IMR-90 (cell line): ENCODE results near the gene LGALS14. TPM values are rescaled to one million over a fixed set of nuclear protein-coding genes. Genes with fewer than 3 reads are reported as not detected.

ENCODE experiments used
- ATAC-seq: fragments of 200-7000 bp; cut with Tn5 transposase; 2 replicates; pipeline ENCODE4 v1.9.1; 2020; ENCODE audit warnings: low read depth, mild to moderate bottlenecking, moderate library complexity
- BruUV-seq: library from RNA; stranded (reverse); fragments of 400-500 nt; replicated peaks from 2 replicates; lab custom pipeline; 2021; lab: Mats Ljungman, UMichigan
- CTCF ChIA-PET: fragments of 300-600 bp; formaldehyde crosslinking; extraction: SDS; loops from one replicate; lab custom pipeline; 2021; ENCODE audit warnings: antibody characterized with exemption; lab: Yijun Ruan, JAX
- POLR2A ChIA-PET: fragments of 300-600 bp; sonication (Branson Sonifier 250); formaldehyde crosslinking; loops from one replicate; lab custom pipeline; 2022; ENCODE audit warnings: antibody characterized with exemption; ENCODE audit not compliant: unreplicated experiment; lab: Charles Lee
- DNase-seq: peaks from one replicate; pipeline ENCODE4 v3.0.0; 2013
- H2AFZ ChIP-seq: replicated peaks from 2 replicates; pipeline ENCODE3; 2013; ENCODE audit warnings: low read length, mild to moderate bottlenecking; ENCODE audit not compliant: poor library complexity
- H2AK5ac ChIP-seq: 2 replicates; pipeline ENCODE4 v1.6.1; 2013; ENCODE audit warnings: low read depth, low read length, inconsistent platforms
- H2AK9ac ChIP-seq: replicated peaks from 2 replicates; pipeline ENCODE3; 2013; ENCODE audit warnings: mild to moderate bottlenecking, low read depth, low read length, moderate library complexity; ENCODE audit not compliant: poor library complexity
- H2BK120ac ChIP-seq: 2 replicates; pipeline ENCODE4 v1.6.1; 2013; ENCODE audit warnings: low read depth, low read length, inconsistent platforms
- H2BK15ac ChIP-seq: 3 replicates; pipeline ENCODE4 v1.6.1; 2013; ENCODE audit warnings: low read depth, low read length, inconsistent platforms
- H2BK20ac ChIP-seq: 2 replicates; pipeline ENCODE4 v1.6.1; 2013; ENCODE audit warnings: low read depth, mild to moderate bottlenecking, inconsistent platforms, low read length, moderate library complexity
- H2BK5ac ChIP-seq: 2 replicates; pipeline ENCODE4 v1.6.1; 2013; ENCODE audit warnings: mild to moderate bottlenecking, low read depth, low read length, inconsistent platforms; ENCODE audit not compliant: poor library complexity, severe bottlenecking
- H3K14ac ChIP-seq: replicated peaks from 2 replicates; pipeline ENCODE4 v1.6.1; 2013; ENCODE audit warnings: low read depth, low read length, inconsistent platforms
- H3K18ac ChIP-seq: 2 replicates; pipeline ENCODE4 v1.6.1; 2013; ENCODE audit warnings: low read depth, low read length, control low read depth
- H3K23ac ChIP-seq: 2 replicates; pipeline ENCODE4 v1.6.1; 2013; ENCODE audit warnings: low read depth, low read length, inconsistent platforms
- H3K27ac ChIP-seq: 2 replicates; pipeline ENCODE4 v1.5.1; 2013; ENCODE audit warnings: mild to moderate bottlenecking, control low read depth, low read length; ENCODE audit not compliant: insufficient read depth
- H3K27me3 ChIP-seq: 2 replicates; pipeline ENCODE4 v1.6.1; 2013; ENCODE audit warnings: low read length; ENCODE audit not compliant: control insufficient read depth, insufficient read depth
- H3K36me3 ChIP-seq: 2 replicates; pipeline ENCODE4 v1.6.1; 2013; ENCODE audit warnings: low read length, mixed read lengths; ENCODE audit not compliant: control insufficient read depth, insufficient read depth
- H3K4ac ChIP-seq: 2 replicates; pipeline ENCODE4 v1.6.1; 2013; ENCODE audit warnings: low read depth, low read length, inconsistent platforms
- H3K4me1 ChIP-seq: 2 replicates; pipeline ENCODE4 v1.6.1; 2013; ENCODE audit warnings: low read length, mixed read lengths; ENCODE audit not compliant: control insufficient read depth, insufficient read depth
- H3K4me2 ChIP-seq: 2 replicates; pipeline ENCODE4 v1.6.1; 2013; ENCODE audit warnings: low read depth, mild to moderate bottlenecking, control low read depth, low read length, moderate library complexity
- H3K4me3 ChIP-seq: 2 replicates; pipeline ENCODE4 v1.5.1; 2013; ENCODE audit warnings: low read depth, mild to moderate bottlenecking, control low read depth, low read length, moderate library complexity; ENCODE audit not compliant: insufficient read depth
- H3K56ac ChIP-seq: 2 replicates; pipeline ENCODE4 v1.6.1; 2013; ENCODE audit warnings: low read length, inconsistent platforms; ENCODE audit not compliant: insufficient read depth; ENCODE audit errors: extremely low read depth
- H3K79me1 ChIP-seq, 2 experiments: 2 replicates each; pipeline ENCODE4 v1.6.1; 2013; ENCODE audit warnings: low read length in 2 of 2, inconsistent platforms in 1 of 2, low read depth in 1 of 2
- H3K9ac ChIP-seq: 2 replicates; pipeline ENCODE4 v1.6.1; 2013; ENCODE audit warnings: low read depth, low read length, control low read depth
- H3K9me1 ChIP-seq: 2 replicates; pipeline ENCODE4 v1.6.1; 2013; ENCODE audit warnings: low read length, inconsistent platforms; ENCODE audit not compliant: insufficient read depth
- H3K9me3 ChIP-seq: 2 replicates; pipeline ENCODE4 v1.6.1; 2013; ENCODE audit warnings: low read length; ENCODE audit not compliant: control insufficient read depth, insufficient read depth
- H4K20me1 ChIP-seq: 2 replicates; pipeline ENCODE4 v1.6.1; 2013; ENCODE audit warnings: low read length, inconsistent platforms; ENCODE audit not compliant: insufficient read depth
- H4K5ac ChIP-seq: 2 replicates; pipeline ENCODE4 v1.6.1; 2013; ENCODE audit warnings: mild to moderate bottlenecking, low read depth, low read length, control low read depth
- H4K8ac ChIP-seq, 2 experiments: 2 replicates each; pipeline ENCODE4 v1.6.1; 2013; ENCODE audit warnings: low read depth in 2 of 2, low read length in 2 of 2, control low read depth in 1 of 2, inconsistent platforms in 1 of 2
- H4K91ac ChIP-seq: 2 replicates; pipeline ENCODE4 v1.6.1; 2013; ENCODE audit warnings: low read depth, low read length, inconsistent platforms; ENCODE audit not compliant: insufficient read depth
- BHLHE40 ChIP-seq: fragments of 150-350 bp; IDR thresholded peaks from 2 replicates; pipeline ENCODE4 v1.6.1; 2016; ENCODE audit warnings: mild to moderate bottlenecking, low read depth, low read length
- CEBPB ChIP-seq: IDR thresholded peaks from 2 replicates; pipeline ENCODE4 v1.6.1; 2012; ENCODE audit warnings: low read depth, low read length, improper control_type of control experiment
- CHD1 ChIP-seq: IDR thresholded peaks from 2 replicates; pipeline ENCODE4 v1.6.1; 2012; ENCODE audit warnings: low read depth, low read length, improper control_type of control experiment
- CTCF ChIP-seq: conservative IDR thresholded peaks from 2 replicates; pipeline ENCODE4 v1.5.1; 2012; ENCODE audit warnings: mild to moderate bottlenecking, low read depth, low read length, improper control_type of control experiment
- ELK1 ChIP-seq: fragments of 150-350 bp; IDR thresholded peaks from 2 replicates; pipeline ENCODE4 v1.6.1; 2016; ENCODE audit warnings: low read depth, mild to moderate bottlenecking, low read length, moderate library complexity, borderline replicate concordance
- FOS ChIP-seq: fragments of 150-350 bp; IDR thresholded peaks from 2 replicates; pipeline ENCODE4 v1.6.1; 2016; ENCODE audit warnings: low read depth, low read length
- MAFK ChIP-seq: IDR thresholded peaks from 2 replicates; pipeline ENCODE4 v1.6.1; 2012; ENCODE audit warnings: low read depth, low read length, improper control_type of control experiment
- MAZ ChIP-seq: IDR thresholded peaks from 2 replicates; pipeline ENCODE4 v1.6.1; 2012; ENCODE audit warnings: low read depth, mild to moderate bottlenecking, low read length, improper control_type of control experiment, moderate library complexity, borderline replicate concordance
- MXI1 ChIP-seq: IDR thresholded peaks from 2 replicates; pipeline ENCODE4 v1.6.1; 2012; ENCODE audit warnings: low read depth, mild to moderate bottlenecking, low read length, moderate library complexity, borderline replicate concordance
- NFE2L2 ChIP-seq: fragments of 150-350 bp; IDR thresholded peaks from 2 replicates; pipeline ENCODE4 v1.6.1; 2016; ENCODE audit warnings: low read depth, mild to moderate bottlenecking, low read length
- POLR2A ChIP-seq: IDR thresholded peaks from 2 replicates; pipeline ENCODE4 v1.6.1; 2012; ENCODE audit warnings: mild to moderate bottlenecking, low read depth, low read length
- RAD21 ChIP-seq: IDR thresholded peaks from 2 replicates; pipeline ENCODE4 v1.6.1; 2012; ENCODE audit warnings: low read length, improper control_type of control experiment
- RCOR1 ChIP-seq: IDR thresholded peaks from 2 replicates; pipeline ENCODE4 v1.6.1; 2012; ENCODE audit warnings: mild to moderate bottlenecking, low read length, improper control_type of control experiment; ENCODE audit not compliant: insufficient replicate concordance
- RFX5 ChIP-seq: IDR thresholded peaks from 2 replicates; pipeline ENCODE4 v1.8.0; 2012; ENCODE audit warnings: low read depth, mild to moderate bottlenecking, low read length, moderate library complexity
- SMC3 ChIP-seq: fragments of 150-350 bp; IDR thresholded peaks from 2 replicates; pipeline ENCODE4 v1.6.1; 2016; ENCODE audit warnings: low read depth, mild to moderate bottlenecking, antibody characterized with exemption, low read length, moderate library complexity
- USF2 ChIP-seq: fragments of 150-350 bp; IDR thresholded peaks from 2 replicates; pipeline ENCODE4 v1.6.1; 2017; ENCODE audit warnings: mild to moderate bottlenecking, antibody characterized with exemption, low read length, low read depth
- dilution Hi-C: fragments of 300-500 bp; cut with HindIII; formaldehyde crosslinking; loops from one replicate; pipeline ENCODE4 v1.14.3; 2018; ENCODE audit warnings: low sequenced_read_pairs; ENCODE audit not compliant: unreplicated experiment
- in situ Hi-C: fragments of 300-500 bp; cut with MboI; formaldehyde crosslinking; loops from 3 replicates; pipeline ENCODE4 v1.14.3; 2019; ENCODE audit warnings: low sequenced_read_pairs, inconsistent platforms, mixed read lengths
- intact Hi-C: fragments of 100-400 bp; cut with micrococcal nuclease; formaldehyde crosslinking; loops from 2 replicates; pipeline ENCODE4 v1.10.0; 2022
- polyA plus RNA-seq, 3 experiments: library from polyadenylated mRNA; depleted of rRNA; stranded (reverse); fragments of >200 nt; gene quantifications; 2 replicates each; pipeline ENCODE4 v1.2.3, GENCODE V29; 2012; ENCODE audit warnings: low replicate concordance in 1 of 3
- total RNA-seq: library from RNA; depleted of rRNA; stranded (reverse); fragments of >200 nt; gene quantifications from 2 replicates; pipeline ENCODE4 v1.2.3, GENCODE V29; 2012

LGALS14 gene
- total and polyA plus RNA-seq, 2 of the 4 experiments (the other 2 are of a cell fraction) = not detected

GRCh38 chr19:39752795-39753194 lies 48.5 kb downstream of the LGALS14 start:
- POLR2A ChIA-PET = no interaction called here
- intact Hi-C loops = no loop called here
- H2AFZ ChIP-seq = no peak overlapping the region

More at GRCh38 chr19:39752795-39753194, 48.5 kb downstream of the LGALS14 start:
- ATAC-seq (no peak), DNase-seq (no peak)
- H3K9ac ChIP-seq = no peak overlapping the region
- no peak overlapping the region for H2BK15ac ChIP-seq
- H3K56ac ChIP-seq = no peak overlapping the region
- no peak for TF ChIP-seq USF2
- no peak for TF ChIP-seq CTCF
- no peak for TF ChIP-seq MAFK
- no peak for TF ChIP-seq CHD1
- TF ChIP-seq RAD21 = no peak
- TF ChIP-seq FOS = no peak
- no peak for TF ChIP-seq POLR2A
- no peak for TF ChIP-seq ELK1
- TF ChIP-seq RFX5 = no peak
- TF ChIP-seq CEBPB = no peak
- no peak for TF ChIP-seq MAZ
- TF ChIP-seq BHLHE40 = no peak
- TF ChIP-seq RCOR1 = no peak
- TF ChIP-seq MXI1 = no peak
- no peak for TF ChIP-seq NFE2L2
- TF ChIP-seq SMC3 = no peak
- H4K91ac ChIP-seq = no peak overlapping the region
- no peaks in the 10 kb centered on the region for H3K36me3 ChIP-seq
- no peak overlapping the region for H3K4me3 ChIP-seq
- no peak overlapping the region for H2BK5ac ChIP-seq
- no peaks in the 10 kb centered on the region for H4K20me1 ChIP-seq
- no peak overlapping the region for H2BK120ac ChIP-seq
- no peak overlapping the region for H3K23ac ChIP-seq
- H3K79me1 ChIP-seq = no peaks in the 10 kb centered on the region
- no peak overlapping the region for H2BK20ac ChIP-seq
- no peak overlapping the region for H4K5ac ChIP-seq
- no peaks in the 10 kb centered on the region for H3K9me1 ChIP-seq
- no peak overlapping the region for H2AK9ac ChIP-seq
- CTCF ChIA-PET = no interaction called here
- BruUV-seq = no TSS peak
- no peak overlapping the region for H2AK5ac ChIP-seq
- H3K27ac ChIP-seq = no peak overlapping the region
- no peaks in the 10 kb centered on the region for H3K9me3 ChIP-seq
- no peak overlapping the region for H3K4me2 ChIP-seq
- in situ Hi-C loops (no loop called here), dilution Hi-C loops (no loop called here)
- H3K18ac ChIP-seq = no peak overlapping the region
- H3K14ac ChIP-seq = no peak overlapping the region
- no peaks in the 10 kb centered on the region; the same call in none of the 2 replicates for H3K27me3 ChIP-seq
- H4K8ac ChIP-seq = no peak overlapping the region
- H3K4me1 ChIP-seq = no peaks in the 10 kb centered on the region
- H3K4ac ChIP-seq = no peak overlapping the region
